Astrocyte of the spinal cord (primary cell): ENCODE measurements around the gene CDK11B.

Experiments
- DNase-seq: peaks from one replicate; pipeline ENCODE4 v3.0.0; 2011; ENCODE audit warnings: low read depth, low spot score
- H3K4me3 ChIP-seq: 2 replicates; pipeline ENCODE4 v1.5.1; 2011; ENCODE audit warnings: low read depth, mild to moderate bottlenecking, low read length, moderate library complexity
- CTCF ChIP-seq: IDR thresholded peaks from 2 replicates; pipeline ENCODE4 v1.5.1; 2012; ENCODE audit warnings: low read depth, mild to moderate bottlenecking, low read length, inconsistent platforms
- in situ Hi-C: cut with HindIII; loops from 2 replicates; pipeline ENCODE4 v1.10.0; 2017; ENCODE audit warnings: low sequenced_read_pairs

The CDK11B gene

GRCh38 chr1:1618396-1619068 is 40.3 kb downstream of the CDK11B start:
- no peak for TF ChIP-seq CTCF
- H3K4me3 ChIP-seq: no peak overlapping the region
- in situ Hi-C loops: no loop called here
- DNase-seq: no peak

- no peak for TF ChIP-seq CTCF
- DNase-seq: no peak
- H3K4me3 ChIP-seq: no peak overlapping the region
- in situ Hi-C loops: no loop called here
Observed at GRCh38 chr1:1617925-1618324, 40.9 kb downstream of the CDK11B start.

GRCh38 chr1:1617516-1617915 is 41.3 kb downstream of the CDK11B start:
- in situ Hi-C loops: no loop called here
- no peak for DNase-seq

GRCh38 chr1:1616838-1617237 is 42.0 kb downstream of the CDK11B start:
- no peak for DNase-seq
- peak overlapping the region; percentile 90 for H3K4me3 ChIP-seq
- in situ Hi-C loops: no loop called here
- no peak for TF ChIP-seq CTCF

More at GRCh38 chr1:1617516-1617915, 41.3 kb downstream of the CDK11B start:
- TF ChIP-seq CTCF: no peak
- no peak overlapping the region for H3K4me3 ChIP-seq

GRCh38 chr1:1616045-1616790 is 42.6 kb downstream of the CDK11B start:
- no peak for TF ChIP-seq CTCF
- no peak for DNase-seq

GRCh38 chr1:1615256-1616044 is 43.4 kb downstream of the CDK11B start, which contains the start of gene MIB2:
MIB2 (plus strand) TSS chr1:1615500; CDS start chr1:1623453, 7,953 bp downstream.
- in situ Hi-C loops: no loop called here
- no peak for TF ChIP-seq CTCF
- peak; percentile 94 for DNase-seq
- peak within 1 kb of the TSS; percentile 90 for H3K4me3 ChIP-seq

More at GRCh38 chr1:1616045-1616790, 42.6 kb downstream of the CDK11B start:
- in situ Hi-C loops: no loop called here
- peak overlapping the region; percentile 90 for H3K4me3 ChIP-seq
